Neuronal stem cell (in vitro differentiated cells): ENCODE results near the gene WWP2.
"Not testable (repeated sequence)": the region's sequence is repeated elsewhere in the genome, so short reads cannot be mapped to it uniquely, and the experiment has no call there.

Source experiments
- DNase-seq: peaks from one replicate; pipeline ENCODE4 v3.0.0-alpha.2; 2013; ENCODE audit warnings: low spot score
- H2AFZ ChIP-seq: one replicate; pipeline ENCODE4 v1.6.1; 2013; ENCODE audit warnings: mild to moderate bottlenecking, low read length, inconsistent platforms
- H2AK5ac ChIP-seq: 2 replicates; pipeline ENCODE4 v1.6.1; 2013; ENCODE audit warnings: low read depth, mild to moderate bottlenecking, inconsistent platforms, low read length, moderate library complexity, mixed read lengths
- H2BK120ac ChIP-seq: 2 replicates; pipeline ENCODE4 v1.6.1; 2013; ENCODE audit warnings: low read depth, mild to moderate bottlenecking, inconsistent platforms, low read length, moderate library complexity, mixed read lengths
- H2BK12ac ChIP-seq: one replicate; pipeline ENCODE4 v1.6.1; 2013; ENCODE audit warnings: low read length, inconsistent platforms
- H2BK15ac ChIP-seq: 2 replicates; pipeline ENCODE4 v1.6.1; 2013; ENCODE audit warnings: mild to moderate bottlenecking, low read length, inconsistent platforms, mixed read lengths
- H2BK5ac ChIP-seq: one replicate; pipeline ENCODE4 v1.6.1; 2013; ENCODE audit warnings: inconsistent platforms, mild to moderate bottlenecking, low read length, moderate library complexity
- H3K14ac ChIP-seq: one replicate; pipeline ENCODE4 v1.6.1; 2013; ENCODE audit warnings: low read length, inconsistent platforms
- H3K18ac ChIP-seq: 2 replicates; pipeline ENCODE4 v1.6.1; 2013; ENCODE audit warnings: low read length, inconsistent platforms
- H3K23ac ChIP-seq: 2 replicates; pipeline ENCODE4 v1.6.1; 2013; ENCODE audit warnings: low read depth, mild to moderate bottlenecking, mixed read lengths, low read length, inconsistent platforms; ENCODE audit not compliant: poor library complexity
- H3K27ac ChIP-seq: replicated peaks from 3 replicates; pipeline ENCODE4 v1.5.1; 2013; ENCODE audit warnings: low read length, inconsistent platforms
- H3K27me3 ChIP-seq, 3 experiments: 2 replicates each; pipeline ENCODE4 v1.6.1; 2013; ENCODE audit warnings: low read length in 3 of 3, mild to moderate bottlenecking in 2 of 3, inconsistent platforms in 1 of 3, low read depth in 1 of 3, mixed read lengths in 1 of 3, moderate library complexity in 1 of 3; ENCODE audit not compliant: control insufficient read depth in 3 of 3, insufficient read depth in 3 of 3
- H3K36me3 ChIP-seq, 2 donors: replicated peaks in 1 of 2; 2 replicates each; pipeline ENCODE4 v1.6.1; 2013; ENCODE audit warnings: low read length in 2 of 2; ENCODE audit not compliant: control insufficient read depth in 2 of 2, insufficient read depth in 2 of 2
- H3K4ac ChIP-seq: 2 replicates; pipeline ENCODE4 v1.6.1; 2013; ENCODE audit warnings: inconsistent platforms, mild to moderate bottlenecking, low read length, moderate library complexity
- H3K4me1 ChIP-seq, 2 donors: 1 replicate in 1 of 2; 2 replicates in 1 of 2; pipeline ENCODE4 v1.6.1; 2013; ENCODE audit warnings: low read length in 2 of 2, low read depth in 1 of 2; ENCODE audit not compliant: control insufficient read depth in 2 of 2, insufficient read depth in 1 of 2
- H3K4me2 ChIP-seq: one replicate; pipeline ENCODE4 v1.6.1; 2013; ENCODE audit warnings: mild to moderate bottlenecking, low read length, inconsistent platforms; ENCODE audit not compliant: insufficient read depth, poor library complexity, severe bottlenecking
- H3K4me3 ChIP-seq, 2 donors: 2 replicates each; pipeline ENCODE4 v1.5.1; 2013; ENCODE audit warnings: low read length in 2 of 2, mild to moderate bottlenecking in 2 of 2, inconsistent platforms in 1 of 2, moderate library complexity in 1 of 2
- H3K79me1 ChIP-seq: one replicate; pipeline ENCODE4 v1.6.1; 2013; ENCODE audit warnings: low read depth, mild to moderate bottlenecking, inconsistent platforms, low read length, moderate library complexity
- H3K9ac ChIP-seq: one replicate; pipeline ENCODE4 v1.6.1; 2013; ENCODE audit warnings: mild to moderate bottlenecking, low read depth, low read length, inconsistent platforms; ENCODE audit not compliant: poor library complexity
- H3K9me3 ChIP-seq, 2 donors: replicated peaks in 1 of 2; 2 replicates each; pipeline versions ENCODE3 to v1.6.1; 2013; ENCODE audit warnings: low read length in 2 of 2, mild to moderate bottlenecking in 2 of 2, inconsistent platforms in 1 of 2, low read depth in 1 of 2, mixed read lengths in 1 of 2, moderate library complexity in 1 of 2; ENCODE audit not compliant: control insufficient read depth in 2 of 2, insufficient read depth in 1 of 2
- H4K8ac ChIP-seq: one replicate; pipeline ENCODE4 v1.6.1; 2013; ENCODE audit warnings: low read depth, mild to moderate bottlenecking, inconsistent platforms, low read length, moderate library complexity
- H4K91ac ChIP-seq: one replicate; pipeline ENCODE4 v1.6.1; 2013; ENCODE audit warnings: low read length, low read depth, mild to moderate bottlenecking, inconsistent platforms; ENCODE audit not compliant: poor library complexity
- WGBS, 2 donors: extraction: QIAGEN DNeasy Blood & Tissue Kit; methylation state at CpG; one replicate each; pipeline ENCODE4 v1.1.7; 2013; ENCODE audit warnings: missing lambda C conversion rate in 2 of 2, mixed read lengths in 1 of 2; ENCODE audit not compliant: insufficient read length in 2 of 2, insufficient replicate concordance in 1 of 2; ENCODE audit errors: extremely low coverage in 2 of 2; 5-methylcytosine and 5-hydroxymethylcytosine counted together

The WWP2 gene

DNA sequence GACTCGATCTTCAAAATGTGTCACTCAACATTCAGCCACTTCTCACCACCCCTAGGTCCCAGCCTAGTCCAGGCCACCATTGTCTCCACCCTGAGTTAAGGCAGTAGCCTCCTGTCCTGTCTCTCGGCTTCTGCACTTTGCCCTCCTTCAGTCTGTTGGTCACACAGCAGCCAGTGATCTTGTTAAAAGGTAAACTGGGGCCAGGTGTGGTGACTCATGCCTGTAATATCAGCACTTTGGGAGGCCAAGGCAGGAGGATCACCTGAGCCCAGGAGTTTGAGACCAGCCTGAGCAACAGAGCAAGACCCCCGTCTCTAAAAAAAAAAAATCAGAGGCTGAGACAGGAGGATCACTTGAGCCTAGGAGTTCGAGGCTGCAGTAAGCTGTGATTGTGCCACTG, 25.8 kb downstream of the WWP2 start:
- Histone ChIP-seq H3K4me3 (no peak overlapping the region), H3K14ac (no peak overlapping the region), H2AFZ (no peak overlapping the region), H2BK5ac (no peak overlapping the region), H3K79me1 (no peaks in the 10 kb centered on the region), H3K4me2 (no peak overlapping the region), H3K4me1 (no peaks in the 10 kb centered on the region), H3K27me3 (peaks cover 0 to 1% (median 0%) of the 10 kb centered on the region in 3 experiments), H2BK12ac (no peak overlapping the region), H3K18ac (no peak overlapping the region), H3K23ac (no peak overlapping the region), H3K9ac (no peak overlapping the region), H4K91ac (no peak overlapping the region), H2BK15ac (no peak overlapping the region), H3K27ac (no peak overlapping the region), H3K36me3 (peaks cover 7 to 37% of the 10 kb centered on the region in 2 donors), H3K9me3 (no peaks in the 10 kb centered on the region), H4K8ac (no peak overlapping the region), H2BK120ac (no peak overlapping the region), H3K4ac (no peak overlapping the region), H2AK5ac (no peak overlapping the region)
- WGBS, 2 donors: no CpG with 5 or more reads among the region's 4 CpGs
- DNase-seq: no peak

DNA sequence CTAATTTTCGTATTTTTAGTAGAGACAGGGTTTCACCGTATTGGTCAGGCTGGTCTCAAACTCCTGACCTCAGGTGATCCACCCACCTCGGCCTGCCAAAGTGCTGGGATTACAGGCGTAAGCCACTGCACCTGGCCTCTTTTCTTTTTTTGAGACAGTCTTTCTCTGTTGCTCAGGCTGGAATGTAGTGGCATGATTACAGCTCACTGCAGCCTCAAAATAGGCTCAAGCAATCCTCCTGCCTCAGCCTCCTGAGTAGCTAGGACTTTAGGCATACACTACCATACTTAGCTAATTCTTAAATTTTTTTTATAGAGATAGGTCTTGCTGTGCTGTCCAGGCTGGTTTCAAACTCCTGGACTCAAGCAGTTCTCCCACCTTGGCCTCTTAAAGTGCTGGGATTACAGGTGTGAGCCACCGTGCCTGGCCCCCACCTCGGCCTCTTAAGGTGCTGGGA, 29.3 kb downstream of the WWP2 start:
- whole genome bisulfite sequencing, 2 donors: no CpG with 5 or more reads among the region's 6 CpGs
- not testable (repeated sequence) for DNase-seq, H2BK15ac ChIP-seq, H2BK12ac ChIP-seq, H2BK120ac ChIP-seq, H3K4me1 ChIP-seq, H3K18ac ChIP-seq, H4K8ac ChIP-seq, H3K4me3 ChIP-seq, H4K91ac ChIP-seq, H3K27me3 ChIP-seq, H2AK5ac ChIP-seq, H2AFZ ChIP-seq, H3K79me1 ChIP-seq, H3K9me3 ChIP-seq, H3K14ac ChIP-seq, H3K23ac ChIP-seq, H3K4ac ChIP-seq, H3K27ac ChIP-seq, H3K4me2 ChIP-seq, H2BK5ac ChIP-seq, H3K9ac ChIP-seq
- H3K36me3 ChIP-seq: peaks cover 7 to 31% of the 10 kb centered on the region in 2 donors

- H3K9ac ChIP-seq: no peak overlapping the region
- H4K91ac ChIP-seq: no peak overlapping the region
- no peak overlapping the region for H3K23ac ChIP-seq
- no peak overlapping the region for H2AK5ac ChIP-seq
- no peaks in the 10 kb centered on the region for H3K4me1 ChIP-seq
- no peak overlapping the region for H4K8ac ChIP-seq
- H3K27ac ChIP-seq: no peak overlapping the region
- H3K9me3 ChIP-seq: no peaks in the 10 kb centered on the region
- H2BK12ac ChIP-seq: no peak overlapping the region
- H3K4ac ChIP-seq: no peak overlapping the region
- H3K4me3 ChIP-seq: no peak overlapping the region
- H2BK120ac ChIP-seq: no peak overlapping the region
- no peak overlapping the region for H3K4me2 ChIP-seq
- WGBS, 2 donors: no CpG with 5 or more reads among the region's 4 CpGs
- no peak overlapping the region for H2BK5ac ChIP-seq
- H2BK15ac ChIP-seq: no peak overlapping the region
- DNase-seq: no peak
- no peak overlapping the region for H3K14ac ChIP-seq
- H3K79me1 ChIP-seq: no peaks in the 10 kb centered on the region
- no peak overlapping the region for H2AFZ ChIP-seq
- peaks cover 2 to 14% of the 10 kb centered on the region in 2 donors for H3K36me3 ChIP-seq
- no peak overlapping the region for H3K18ac ChIP-seq
- no peaks in the 10 kb centered on the region for H3K27me3 ChIP-seq
Observed at GRCh38 chr16:69793526-69793925, 31.4 kb downstream of the WWP2 start.

- no peak overlapping the region for H2BK120ac ChIP-seq
- H3K9ac ChIP-seq: no peak overlapping the region
- no peak overlapping the region for H4K91ac ChIP-seq
- H3K4me2 ChIP-seq: no peak overlapping the region
- no peak overlapping the region for H3K18ac ChIP-seq
- no peak overlapping the region for H3K23ac ChIP-seq
- no peaks in the 10 kb centered on the region for H3K79me1 ChIP-seq
- no peak overlapping the region for H2BK15ac ChIP-seq
- H3K4me1 ChIP-seq: peaks cover 0 to under 1% of the 10 kb centered on the region in 2 donors
- no peak overlapping the region for H4K8ac ChIP-seq
- no peak overlapping the region for H2BK12ac ChIP-seq
- H3K4ac ChIP-seq: no peak overlapping the region
- no peak for DNase-seq
- no peak overlapping the region for H2AFZ ChIP-seq
- H3K27ac ChIP-seq: no peak overlapping the region
- H3K27me3 ChIP-seq: no peaks in the 10 kb centered on the region
- no peak overlapping the region for H3K4me3 ChIP-seq
- WGBS, 2 donors: no CpG with 5 or more reads among the region's 2 CpGs
- H3K14ac ChIP-seq: no peak overlapping the region
- H3K9me3 ChIP-seq: no peaks in the 10 kb centered on the region
- H2BK5ac ChIP-seq: no peak overlapping the region
- H2AK5ac ChIP-seq: no peak overlapping the region
- H3K36me3 ChIP-seq: peaks cover 0 to 21% of the 10 kb centered on the region in 2 donors
Observed at GRCh38 chr16:69794486-69794885, 32.4 kb downstream of the WWP2 start.
